Omental fat pad (tissue), 4 donors: ENCODE results near the gene BLCAP. TPM values are rescaled to one million over a fixed set of nuclear protein-coding genes. Genes with fewer than 3 reads are reported as not detected.

Experiments
- ATAC-seq: fragments of 150-250 bp; one replicate; pipeline ENCODE4 v1.9.1; 2016; ENCODE audit warnings: mild to moderate bottlenecking, moderate library complexity; ENCODE audit not compliant: low FRiP score
- DNase-seq: peaks from one replicate; pipeline ENCODE4 v3.0.0-alpha.2; 2019; ENCODE audit warnings: low spot score
- CTCF ChIP-seq, 3 donors: fragments of 450-650 bp; IDR thresholded peaks; one replicate each; pipeline ENCODE4 v1.5.1; 2016 to 2017; ENCODE audit warnings: antibody characterized with exemption in 3 of 3, mild to moderate bottlenecking in 3 of 3, moderate library complexity in 2 of 3
- total RNA-seq, 4 donors: library from RNA; depleted of rRNA; stranded (reverse); fragments of >200 nt; gene quantifications; one replicate each; pipeline ENCODE4 v1.1.0, GENCODE V29; 2016

The BLCAP gene
- total RNA-seq, 4 donors from 2014 or later, result 58.6 to 197 (median 82.1) TPM

- DNase-seq, result no peak
- no peak for ATAC-seq
- TF ChIP-seq CTCF (IDR thresholded peaks at IDR 0.05), result no peak
Observed at GRCh38 chr20:37510226-37510625, 17.4 kb downstream of the BLCAP start.

- DNase-seq, result no peak
- TF ChIP-seq CTCF (IDR thresholded peaks at IDR 0.05), result no peak
Observed at GRCh38 chr20:37506152-37506725, 21.4 kb downstream of the BLCAP start.

GRCh38 chr20:37505263-37506151 is 22.2 kb downstream of the BLCAP start:
- DNase-seq (no peak), ATAC-seq (no peak)
- no peak for TF ChIP-seq CTCF (IDR thresholded peaks at IDR 0.05)

More at GRCh38 chr20:37506152-37506725, 21.4 kb downstream of the BLCAP start:
- ATAC-seq, result no peak

GRCh38 chr20:37504404-37505096 is 23.1 kb downstream of the BLCAP start:
- DNase-seq (no peak), ATAC-seq (no peak)
- no peak for TF ChIP-seq CTCF (IDR thresholded peaks at IDR 0.05)

GRCh38 chr20:37503256-37503927 is 24.3 kb downstream of the BLCAP start:
- no peak for TF ChIP-seq CTCF (IDR thresholded peaks at IDR 0.05)
- ATAC-seq, result peak; percentile 24

GRCh38 chr20:37502654-37503053 is 25.0 kb downstream of the BLCAP start:
- no peak for TF ChIP-seq CTCF (IDR thresholded peaks at IDR 0.05)
- DNase-seq (no peak), ATAC-seq (no peak)

More at GRCh38 chr20:37503256-37503927, 24.3 kb downstream of the BLCAP start:
- DNase-seq, result no peak
